Dendritic cell treated with granulocyte-macrophage colony-stimulating factor and Interleukin-4, amounts not matched to agents 40 ng/mL and 50 ng/mL, for 4 days (primary cell): ENCODE data around the gene CARNS1.
"Not testable (repeated sequence)": the region's sequence is repeated elsewhere in the genome, so short reads cannot be mapped to it uniquely, and the experiment has no call there.

Source experiments
- H3K27ac Mint-ChIP-seq: one replicate; pipeline ENCODE4 v1.8.0; 2022; ENCODE audit warnings: mild to moderate bottlenecking, mixed read lengths
- H3K27me3 Mint-ChIP-seq: one replicate; pipeline ENCODE4 v1.8.0; 2022; ENCODE audit warnings: mild to moderate bottlenecking, mixed read lengths
- H3K36me3 Mint-ChIP-seq: one replicate; pipeline ENCODE4 v1.8.0; 2022; ENCODE audit warnings: low read depth, mixed read lengths
- H3K4me1 Mint-ChIP-seq: one replicate; pipeline ENCODE4 v1.8.0; 2022; ENCODE audit warnings: low read depth, mixed read lengths
- H3K4me3 Mint-ChIP-seq: one replicate; pipeline ENCODE4 v1.8.0; 2022; ENCODE audit warnings: mild to moderate bottlenecking, moderate library complexity, mixed read lengths
- H3K9me3 Mint-ChIP-seq: one replicate; pipeline ENCODE4 v1.8.0; 2022; ENCODE audit warnings: mixed read lengths
- intact Hi-C: fragments of 100-400 bp; cut with micrococcal nuclease; formaldehyde crosslinking; loops from one replicate; pipeline ENCODE4 v1.15.0; 2022

CARNS1 gene

DNA sequence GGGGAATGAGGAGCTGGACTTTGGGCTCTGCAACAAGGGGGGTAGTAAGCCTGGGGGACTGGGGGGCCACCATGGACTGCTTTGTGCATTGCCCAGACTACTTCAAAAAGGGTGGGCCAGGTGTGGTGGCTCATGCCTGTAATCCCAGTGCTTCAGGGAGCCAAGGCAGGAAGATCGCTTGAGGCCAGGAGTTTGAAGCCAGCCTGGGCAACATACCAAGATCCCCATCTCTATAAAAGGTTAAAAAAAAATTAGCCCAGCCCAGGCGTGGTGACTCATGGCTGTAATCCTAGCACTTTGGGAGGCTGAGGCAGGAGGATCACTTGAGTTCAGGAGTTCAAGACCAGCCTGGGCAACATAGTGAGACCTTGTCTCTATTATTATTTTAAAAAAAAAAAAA is 50.1 kb downstream of the CARNS1 start:
- intact Hi-C loops: loop anchor here (5.0 kb wide), 2 partner anchors 38 to 42 kb away; partner anchors contain the start of genes CDK2AP2, PITPNM1 and RPS6KB2
- not testable (repeated sequence) for H3K27me3 Mint-ChIP-seq, H3K9me3 Mint-ChIP-seq
- H3K4me1 Mint-ChIP-seq: peaks cover 59% of the 10 kb centered on the region
- H3K4me3 Mint-ChIP-seq: peak overlapping the region; percentile 95
- H3K36me3 Mint-ChIP-seq: peaks cover 34% of the 10 kb centered on the region
- peak overlapping the region; percentile 96 for H3K27ac Mint-ChIP-seq

DNA sequence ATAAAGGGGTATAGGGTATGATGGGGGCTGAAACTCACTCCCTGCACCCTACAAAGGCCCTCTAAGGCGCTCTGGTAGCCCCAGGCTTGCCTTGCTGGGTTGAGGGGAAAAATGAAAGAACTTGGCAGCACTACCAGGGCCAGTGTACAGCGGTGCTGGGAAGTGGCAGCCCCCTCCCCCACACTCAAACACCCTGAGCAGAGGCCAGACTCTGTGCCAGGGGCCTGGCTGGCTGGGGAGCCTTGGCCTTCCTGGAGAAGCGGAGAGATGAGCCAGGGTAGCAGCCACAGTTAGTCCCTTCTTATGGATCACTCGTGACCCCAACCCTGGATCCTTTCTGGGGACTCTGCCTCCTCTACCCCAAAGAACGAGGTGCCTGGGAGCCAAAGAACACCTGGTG is 50.9 kb downstream of the CARNS1 start:
- H3K27ac Mint-ChIP-seq: peak overlapping the region; percentile 8
- peaks cover 34% of the 10 kb centered on the region for H3K36me3 Mint-ChIP-seq
- no peaks in the 10 kb centered on the region for H3K9me3 Mint-ChIP-seq
- H3K27me3 Mint-ChIP-seq: peaks cover 7% of the 10 kb centered on the region
- H3K4me1 Mint-ChIP-seq: peaks cover 64% of the 10 kb centered on the region
- intact Hi-C loops: loop anchor here (5.0 kb wide), 2 partner anchors 39 to 41 kb away; partner anchors contain the start of genes CDK2AP2, PITPNM1 and RPS6KB2
- no peak overlapping the region for H3K4me3 Mint-ChIP-seq

DNA sequence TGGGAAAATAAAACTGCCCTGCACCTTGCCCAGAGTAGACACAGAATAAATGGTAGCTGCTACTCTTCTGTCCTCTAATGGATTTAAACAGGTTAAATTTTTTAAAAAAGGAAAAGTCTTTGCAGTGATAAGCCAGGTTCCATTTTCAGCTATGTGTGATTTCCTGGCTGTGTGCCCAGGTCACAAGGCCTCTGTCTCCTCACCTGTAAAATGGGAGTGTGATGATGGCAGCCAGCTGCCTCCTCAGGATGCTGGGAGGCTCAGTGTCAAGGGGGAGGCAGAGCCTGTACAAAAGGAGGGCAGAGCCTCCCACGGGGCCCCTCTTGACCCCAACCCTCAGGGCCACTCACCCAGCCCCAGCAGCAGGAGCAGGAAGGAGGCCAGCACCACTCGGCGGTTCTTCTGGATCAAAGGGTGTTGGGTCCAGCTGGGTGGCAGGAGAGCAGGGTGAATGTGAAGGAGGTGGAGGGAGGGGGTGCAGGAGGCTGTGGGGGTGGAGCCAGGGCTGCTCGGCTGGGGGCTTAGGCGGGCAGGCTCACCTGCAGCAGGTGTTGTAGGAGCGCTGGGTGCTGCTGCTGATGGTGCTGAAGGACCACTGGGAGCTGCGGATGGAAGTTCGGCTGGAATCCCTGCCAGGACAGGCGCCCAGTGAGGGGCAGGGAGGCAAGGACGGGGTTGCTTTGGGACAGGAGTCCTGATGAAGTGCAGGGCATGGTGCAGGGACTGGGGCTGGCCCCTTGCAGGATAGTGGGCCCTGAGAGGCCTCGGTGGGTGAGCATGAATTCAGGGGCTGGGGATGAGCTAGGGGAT is 51.7 kb downstream of the CARNS1 start:
- peaks cover 34% of the 10 kb centered on the region for H3K36me3 Mint-ChIP-seq
- H3K4me1 Mint-ChIP-seq: peaks cover 69% of the 10 kb centered on the region
- peak overlapping the region; percentile 8 for H3K27ac Mint-ChIP-seq
- intact Hi-C loops: loop anchor here (5.0 kb wide), 2 partner anchors 40 kb away; partner anchors contain the start of genes CDK2AP2, PITPNM1 and RPS6KB2
- peaks cover 10% of the 10 kb centered on the region for H3K27me3 Mint-ChIP-seq
- H3K9me3 Mint-ChIP-seq: no peaks in the 10 kb centered on the region
- H3K4me3 Mint-ChIP-seq: peak overlapping the region; percentile 87

DNA sequence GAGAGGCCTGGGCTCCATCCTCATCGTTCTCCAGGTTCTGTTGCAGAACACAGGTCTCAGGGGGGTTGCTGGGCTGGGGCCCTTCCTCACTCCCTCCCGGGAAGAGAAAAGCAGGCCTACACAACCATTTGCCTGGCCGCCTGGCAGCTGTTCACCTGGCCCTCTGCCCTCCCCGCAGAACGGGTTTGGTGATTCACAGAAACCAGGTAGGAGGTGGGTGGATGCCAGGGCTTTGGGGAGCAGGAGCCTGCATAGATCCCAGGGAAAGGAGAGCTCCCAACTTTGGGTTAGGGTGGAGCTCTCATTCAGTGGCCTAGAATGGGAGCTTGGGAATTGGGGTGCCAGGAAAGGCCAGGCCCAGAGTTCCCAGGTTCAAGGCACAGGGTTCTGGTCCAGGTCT is 52.6 kb downstream of the CARNS1 start:
- Mint-ChIP-seq H3K4me1 (peaks cover 69% of the 10 kb centered on the region), H3K4me3 (peak overlapping the region; percentile 87), H3K27ac (peak overlapping the region; percentile 82), H3K9me3 (no peaks in the 10 kb centered on the region), H3K36me3 (peaks cover 34% of the 10 kb centered on the region), H3K27me3 (peaks cover 10% of the 10 kb centered on the region)
- intact Hi-C loops: loop anchor here (2.0 to 5.0 kb wide), 6 partner anchors 15 to 77 kb away; partner anchors contain the start of genes AIP, CDK2AP2, CORO1B and PITPNM1

DNA sequence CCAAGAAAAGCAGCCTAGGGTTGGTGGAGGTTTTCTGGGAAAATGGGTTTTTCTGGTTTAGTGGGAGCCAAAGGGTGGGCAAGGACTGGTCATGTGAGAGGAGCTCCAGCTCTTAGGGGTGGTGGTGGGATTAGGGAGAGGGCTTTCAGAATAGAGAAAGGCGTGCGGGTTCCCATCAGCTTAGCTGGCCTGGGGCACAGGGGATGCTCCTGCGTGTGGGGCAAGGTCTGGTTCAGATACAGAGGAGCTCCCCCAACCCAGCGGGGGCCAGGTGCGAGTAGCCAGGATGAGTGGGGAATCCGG is 52.9 kb downstream of the CARNS1 start:
- Mint-ChIP-seq H3K27ac (peak overlapping the region; percentile 82), H3K4me3 (peak overlapping the region; percentile 87), H3K9me3 (no peaks in the 10 kb centered on the region), H3K27me3 (peaks cover 10% of the 10 kb centered on the region), H3K4me1 (peaks cover 69% of the 10 kb centered on the region), H3K36me3 (peaks cover 34% of the 10 kb centered on the region)
- intact Hi-C loops: loop anchor here (2.0 to 5.0 kb wide), 6 partner anchors 14 to 78 kb away; partner anchors contain the start of genes AIP, CDK2AP2, CORO1B and PITPNM1

DNA sequence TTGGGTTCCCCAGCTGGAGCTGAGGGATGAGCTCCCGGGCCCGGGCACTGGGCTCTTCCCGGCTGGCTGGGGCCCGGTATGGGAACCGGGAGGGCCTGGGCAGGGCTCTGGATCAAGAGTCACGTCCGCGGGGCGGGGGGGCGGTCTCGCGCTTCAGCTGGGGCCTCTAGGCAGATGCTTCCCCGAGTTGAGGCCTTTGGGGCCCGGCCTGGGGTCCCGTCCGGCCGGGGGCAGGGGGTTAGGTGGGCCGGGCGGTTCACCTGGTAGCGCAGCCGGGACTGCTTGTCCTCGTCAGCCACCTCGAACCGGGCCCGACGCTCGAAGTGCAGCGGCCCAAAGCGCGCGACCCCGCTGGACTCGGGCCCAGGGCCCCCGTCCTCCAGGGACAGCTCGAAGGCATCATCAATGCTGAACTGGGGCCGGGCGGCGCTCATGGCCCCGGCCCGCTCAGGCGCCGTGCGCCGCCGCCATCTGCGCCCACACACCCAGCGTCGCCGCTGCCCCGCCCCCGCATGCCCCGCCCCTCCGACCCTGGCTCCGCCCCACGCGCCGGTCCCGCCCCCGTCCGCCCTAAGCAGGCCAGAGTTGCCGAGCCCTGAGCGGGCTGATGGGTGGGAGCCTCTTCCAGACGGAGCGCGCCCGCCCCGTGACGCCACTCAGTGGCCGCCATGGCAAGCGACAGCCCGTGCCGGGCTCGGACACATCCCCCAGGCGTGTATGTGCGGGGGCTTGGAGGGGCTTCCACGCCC is 53.5 kb downstream of the CARNS1 start, which contains the start of gene TMEM134:
Gene TMEM134, minus strand, starts transcription at position 493 of the 749 bp plus-strand sequence. Its CDS starts 59 bp downstream, at position 434.
- Mint-ChIP-seq H3K4me1 (peaks cover 64% of the 10 kb centered on the region), H3K9me3 (no peaks in the 10 kb centered on the region), H3K27me3 (peaks cover 10% of the 10 kb centered on the region), H3K4me3 (peak within 1 kb of the TSS; percentile 87), H3K27ac (peak within 1 kb of the TSS; percentile 82), H3K36me3 (peaks cover 34% of the 10 kb centered on the region)
- intact Hi-C loops: loop anchor here (2.0 to 5.0 kb wide), 6 partner anchors 14 to 78 kb away; partner anchors contain the start of genes AIP, CDK2AP2, CORO1B and PITPNM1

DNA sequence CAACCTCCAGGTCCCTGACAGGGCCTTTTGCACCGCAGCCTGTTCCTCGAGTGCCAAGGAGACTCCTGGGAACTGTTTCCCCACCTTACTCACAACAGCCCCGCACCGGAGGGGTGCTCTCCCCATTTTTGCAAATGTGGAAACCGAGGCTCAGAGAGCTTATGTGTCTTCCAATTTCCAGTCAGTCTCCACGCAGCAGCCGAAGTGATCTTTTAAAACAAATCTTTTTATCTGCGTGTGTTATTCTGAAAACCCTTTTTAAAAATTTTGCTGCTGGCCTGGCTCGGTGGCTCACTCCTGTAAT is 54.0 kb downstream of the CARNS1 start:
- H3K4me3 Mint-ChIP-seq: peak overlapping the region; percentile 87
- peak overlapping the region; percentile 82 for H3K27ac Mint-ChIP-seq
- peaks cover 10% of the 10 kb centered on the region for H3K27me3 Mint-ChIP-seq
- peaks cover 59% of the 10 kb centered on the region for H3K4me1 Mint-ChIP-seq
- H3K9me3 Mint-ChIP-seq: no peaks in the 10 kb centered on the region
- intact Hi-C loops: loop anchor here (2.0 to 5.0 kb wide), 6 partner anchors 13 to 79 kb away; partner anchors contain the start of genes AIP, CDK2AP2, CORO1B and PITPNM1
- H3K36me3 Mint-ChIP-seq: peaks cover 33% of the 10 kb centered on the region

DNA sequence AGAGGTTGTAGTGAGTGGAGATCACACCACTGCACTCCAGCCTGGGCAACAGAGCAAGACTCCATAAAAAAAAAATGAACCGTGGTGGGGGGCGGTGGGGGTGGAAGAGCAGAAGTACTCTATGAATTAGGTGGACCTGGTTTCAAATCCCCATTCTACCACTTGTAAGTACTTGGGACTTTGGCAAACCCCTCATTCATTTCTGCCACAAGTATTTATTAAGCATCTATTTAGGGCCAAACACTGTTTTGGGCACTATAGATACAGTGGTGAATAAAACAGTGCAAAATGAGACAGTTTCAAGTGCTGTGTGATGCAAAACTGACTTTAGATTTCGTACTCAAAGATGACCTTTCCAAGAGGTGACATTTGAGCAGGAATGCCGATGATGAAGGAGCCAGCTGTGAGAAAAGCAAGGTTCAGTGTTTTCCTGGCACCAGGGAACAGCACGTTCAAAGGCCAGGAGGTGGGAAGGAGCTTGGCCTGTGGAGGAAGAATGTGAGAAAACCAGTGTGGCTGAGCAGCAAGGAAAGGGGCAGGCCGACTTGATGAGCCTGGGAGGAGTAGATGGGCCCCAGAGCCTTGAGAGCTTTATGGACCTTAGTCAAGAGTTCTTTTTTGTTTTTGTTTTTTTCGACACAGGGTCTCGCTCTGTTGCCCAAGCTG is 55.0 kb downstream of the CARNS1 start:
- Mint-ChIP-seq H3K4me3 (no peak overlapping the region), H3K36me3 (peaks cover 23% of the 10 kb centered on the region), H3K9me3 (no peaks in the 10 kb centered on the region), H3K27ac (peak overlapping the region; percentile 82), H3K4me1 (peaks cover 49% of the 10 kb centered on the region), H3K27me3 (peaks cover 10% of the 10 kb centered on the region)
- intact Hi-C loops: no loop called here

DNA sequence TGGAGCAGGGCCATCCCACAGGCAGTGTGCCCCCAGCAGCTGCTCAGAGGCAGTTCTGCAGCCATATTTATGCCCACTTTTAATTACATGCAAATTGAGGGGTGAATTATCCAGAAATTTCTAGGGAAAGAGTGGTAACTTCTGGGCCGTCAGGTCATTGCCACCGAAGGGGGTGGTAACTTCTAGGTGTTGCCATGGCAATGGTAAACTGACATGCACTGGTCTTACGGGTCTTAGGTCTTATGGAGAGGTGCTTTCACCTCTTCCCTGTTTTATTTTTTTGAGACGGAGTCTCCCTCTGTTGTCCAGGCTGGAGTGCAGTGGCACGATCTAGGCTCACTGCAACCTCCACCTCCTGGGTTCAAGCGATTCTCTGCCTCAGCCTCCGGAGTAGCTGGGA is 57.4 kb downstream of the CARNS1 start:
- H3K4me3 Mint-ChIP-seq: no peak overlapping the region
- intact Hi-C loops: no loop called here

More for the DNA sequence above, 57.4 kb downstream of the CARNS1 start:
- Mint-ChIP-seq H3K36me3 (peaks cover 8% of the 10 kb centered on the region), H3K4me1 (peaks cover 31% of the 10 kb centered on the region), H3K9me3 (no peaks in the 10 kb centered on the region), H3K27me3 (peaks cover 13% of the 10 kb centered on the region), H3K27ac (no peak overlapping the region)
